H7 (cell line): ENCODE data around the gene CLDN20. TPM values are rescaled to one million over a fixed set of nuclear protein-coding genes. Genes with fewer than 3 reads are reported as not detected.

Source experiments
- DNase-seq: peaks from one replicate; pipeline ENCODE4 v3.0.0; 2012
- H3K27me3 ChIP-seq: 2 replicates; pipeline ENCODE4 v1.6.0; 2011; ENCODE audit warnings: mild to moderate bottlenecking, low read length; ENCODE audit not compliant: control insufficient read depth, insufficient read depth
- H3K36me3 ChIP-seq: replicated peaks from 2 replicates; pipeline ENCODE4 v1.5.1; 2011; ENCODE audit warnings: low read length; ENCODE audit not compliant: control insufficient read depth, insufficient read depth
- H3K4me3 ChIP-seq: 2 replicates; pipeline ENCODE4 v1.5.1; 2011; ENCODE audit warnings: low read depth, mild to moderate bottlenecking, control low read depth, low read length, moderate library complexity; ENCODE audit not compliant: insufficient read depth
- total RNA-seq: library from RNA; depleted of rRNA; stranded (reverse); fragments of >200 nt; shearing (Covaris generic); gene quantifications from 2 replicates; pipeline ENCODE4 v1.2.3, GENCODE V29; 2014; rRNA removed

The CLDN20 gene
- total RNA-seq, 1 experiment from 2014 or later, result not detected

GRCh38 chr6:155319902-155320301 is 56.1 kb downstream of the CLDN20 start:
- H3K27me3 ChIP-seq, result no peaks in the 10 kb centered on the region
- H3K4me3 ChIP-seq, result no peak overlapping the region
- H3K36me3 ChIP-seq, result no peaks in the 10 kb centered on the region
- DNase-seq, result no peak

DNA sequence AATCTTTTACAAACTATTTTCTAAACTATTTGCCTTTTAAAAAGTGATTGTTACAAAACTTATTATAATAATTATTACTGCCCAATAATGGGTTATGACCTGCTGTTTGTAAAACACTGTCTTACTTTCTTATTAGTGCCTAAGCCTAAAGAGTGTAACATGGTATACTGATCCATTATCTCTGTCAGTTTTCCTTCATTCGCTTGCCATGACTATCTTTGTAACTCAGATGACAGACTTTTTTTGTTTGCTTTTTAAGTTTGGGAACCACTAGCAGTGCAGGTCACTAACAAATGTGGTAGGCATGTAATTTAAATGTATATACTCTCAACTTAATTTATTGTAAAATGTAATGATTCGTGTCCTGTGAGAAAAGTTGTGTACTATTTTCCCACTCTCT is 60.4 kb downstream of the CLDN20 start:
- H3K27me3 ChIP-seq, result no peaks in the 10 kb centered on the region
- no peak for DNase-seq
- H3K4me3 ChIP-seq, result no peak overlapping the region
- no peaks in the 10 kb centered on the region for H3K36me3 ChIP-seq

GRCh38 chr6:155324993-155325392 is 61.2 kb downstream of the CLDN20 start:
- no peak for DNase-seq
- Histone ChIP-seq H3K4me3 (no peak overlapping the region), H3K27me3 (no peaks in the 10 kb centered on the region), H3K36me3 (no peaks in the 10 kb centered on the region)

DNA sequence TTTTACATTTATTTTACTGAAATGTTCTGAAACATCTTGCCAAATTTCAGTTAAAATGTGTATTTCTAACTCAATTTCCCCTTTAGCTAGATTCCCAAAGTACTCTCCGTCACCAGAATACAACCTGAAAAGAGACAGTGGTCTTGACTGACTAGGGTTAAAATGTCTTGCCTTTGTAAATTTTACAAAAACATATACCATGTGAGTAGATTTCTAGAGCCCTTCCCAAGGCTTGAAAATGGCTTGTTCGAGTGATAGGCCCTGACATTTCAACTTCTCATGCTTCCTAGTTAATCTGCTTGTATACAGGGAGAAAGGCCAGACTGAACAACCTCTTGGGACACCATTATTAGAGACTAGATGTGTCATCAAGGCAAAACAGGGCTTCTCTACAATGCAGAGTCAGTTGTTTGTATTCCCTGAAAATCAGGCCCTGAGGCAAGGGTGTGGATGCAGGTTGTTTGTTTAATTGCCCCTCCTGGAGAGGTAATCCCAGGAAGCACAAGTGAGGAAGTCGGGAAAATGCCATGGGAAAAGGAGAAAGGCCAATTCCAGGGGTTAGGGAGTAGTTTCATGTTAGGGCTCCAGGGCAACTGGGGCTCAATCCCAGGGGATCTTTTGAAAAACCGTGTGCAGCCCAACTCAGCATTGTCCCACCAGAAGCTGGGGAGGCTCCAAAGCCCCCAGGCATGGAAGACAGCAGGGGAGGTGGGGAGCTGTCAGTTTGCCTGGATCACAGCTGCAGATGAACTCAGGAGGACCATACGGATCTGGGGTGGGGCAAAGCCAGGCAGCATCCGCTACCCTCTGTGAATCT is 62.1 kb downstream of the CLDN20 start:
- H3K27me3 ChIP-seq, result no peaks in the 10 kb centered on the region
- H3K4me3 ChIP-seq, result no peak overlapping the region
- DNase-seq, result no peak
- H3K36me3 ChIP-seq, result no peaks in the 10 kb centered on the region

Other genes starting within 250 kb of the CLDN20 start
- 38.8 and 44.4 TPM in 2 replicates for gene TFB1M, start 50.5 kb downstream of the CLDN20 start, total RNA-seq
- not detected in 2 replicates for gene NOX3, start 191.8 kb downstream of the CLDN20 start, total RNA-seq